Thyroid gland (tissue), 4 donors: ENCODE data around the gene NHLRC4.

ENCODE experiments used
- CTCF ChIP-seq, 6 experiments: fragments of 200-600 bp in 3 of 6; fragments of 450-650 bp in 3 of 6; sonication (generic) in 3 of 6; IDR thresholded peaks; one replicate each; pipeline ENCODE4 v1.5.1; 2016 to 2019; ENCODE audit warnings: antibody characterized with exemption in 6 of 6, mild to moderate bottlenecking in 2 of 6, inconsistent platforms in 1 of 6, moderate library complexity in 1 of 6
- POLR2A ChIP-seq, 2 donors: fragments of 450-650 bp; IDR thresholded peaks; one replicate each; pipeline ENCODE4 v1.6.1; 2017; ENCODE audit warnings: antibody characterized with exemption in 2 of 2, mild to moderate bottlenecking in 2 of 2, moderate library complexity in 1 of 2

GRCh38 chr16:616733-617586 lies 50.2 kb downstream of the NHLRC4 start:
- TF ChIP-seq CTCF (IDR thresholded peaks at IDR 0.05) (no peak), POLR2A (IDR thresholded peaks at IDR 0.05) (no peak)
